Measurements from ENCODE around the gene LRFN4. TPM values are rescaled to one million over a fixed set of nuclear protein-coding genes. Genes with fewer than 3 reads are reported as not detected.

Gene LRFN4
- total and polyA plus RNA-seq, 10 of the 15 experiments (the other 5 are each of a cell fraction or from before 2014, with no cell fraction given), result 0.03 to 43.8 (median 4.9) TPM

GRCh38 chr11:66845143-66845875 lies 11.6 kb upstream of the LRFN4 start:
- FAIRE-seq, result no peak

More at GRCh38 chr11:66845143-66845875, 11.6 kb upstream of the LRFN4 start:
- ChIA-PET SMC1A (ENCODE audit: uncharacterized antibody, unreplicated experiment) (interaction anchor here (3.7 kb wide), 1 partner anchor 10 kb away, joined by 14 read pairs; no protein-coding TSS in a partner anchor), POLR2A (interaction anchor here (0.8 to 5.5 kb wide), 4 partner anchors 10 to 379 kb away, joined by 3 to 49 read pairs (median 4); partner anchors contain the start of genes PELI3 and RBM4B), CTCF (interaction anchor here (0.6 to 1.0 kb wide), 2 partner anchors 9 to 218 kb away, joined by 3 read pairs; no protein-coding TSS in a partner anchor), RAD21 (ENCODE audit: unreplicated experiment) (interaction anchor here (1.2 to 2.9 kb wide), 2 partner anchors 11 to 12 kb away, joined by 3 to 10 read pairs; no protein-coding TSS in a partner anchor)
- intact Hi-C loops (cut with micrococcal nuclease; ENCODE audit: unreplicated experiment) (no loop called here), in situ Hi-C loops (cut with MboI) (no loop called here)
- DNase-seq (ENCODE audit: low read depth, low spot score) (no peak), ATAC-seq (no peak)
- H4K20me1 ChIP-seq (ENCODE audit: control insufficient read depth, insufficient read depth), result no peaks in the 10 kb centered on the region
- H3K4me2 ChIP-seq (ENCODE audit: control insufficient read depth, insufficient read depth), result no peak overlapping the region
- peaks cover 16% of the 10 kb centered on the region for H3K4me1 ChIP-seq (ENCODE audit: control insufficient read depth, insufficient read depth, low read length)
- H3K36me3 ChIP-seq (ENCODE audit: control insufficient read depth in 2 of 2, insufficient read depth in 2 of 2, low read length in 1 of 2), result peaks cover 2 to 4% of the 10 kb centered on the region in 2 experiments; a peak in 2 of 4 replicates
- no peak overlapping the region for H3K27ac ChIP-seq (ENCODE audit: control insufficient read depth, insufficient read depth)
- H3K9me3 ChIP-seq (replicated peaks; ENCODE audit: control insufficient read depth, insufficient read depth, low read length), result no peaks in the 10 kb centered on the region
- no peaks in the 10 kb centered on the region for H3K27me3 ChIP-seq (replicated peaks in 1 of 2; ENCODE audit: control insufficient read depth in 2 of 2, insufficient read depth in 2 of 2, low read length in 1 of 2)
- WGBS (ENCODE audit: insufficient coverage, insufficient replicate concordance, low lambda C conversion rate, missing lambda C conversion rate), result over 99% methylated on average over 15 of the region's 15 CpGs
- H3K4me3 ChIP-seq, result no peak overlapping the region
- no peak overlapping the region for H2AFZ ChIP-seq (ENCODE audit: control insufficient read depth, low read depth, low read length)
- BruUV-seq (replicated peaks), result no TSS peak
- H3K79me2 ChIP-seq (ENCODE audit: control insufficient read depth, insufficient read depth, low read length), result peaks cover 37% of the 10 kb centered on the region
- H3K9ac ChIP-seq (ENCODE audit: control insufficient read depth, insufficient read depth, low read length), result no peak overlapping the region
- TF ChIP-seq ZNF687 (IDR thresholded peaks at IDR 0.05), result no peak
- TF ChIP-seq NKRF (conservative IDR thresholded peaks at IDR 0.05), result no peak
- no peak for TF ChIP-seq BCL11A (IDR thresholded peaks at IDR 0.05; ENCODE audit: low read depth, low read length)
- TF ChIP-seq, protein P1, sequence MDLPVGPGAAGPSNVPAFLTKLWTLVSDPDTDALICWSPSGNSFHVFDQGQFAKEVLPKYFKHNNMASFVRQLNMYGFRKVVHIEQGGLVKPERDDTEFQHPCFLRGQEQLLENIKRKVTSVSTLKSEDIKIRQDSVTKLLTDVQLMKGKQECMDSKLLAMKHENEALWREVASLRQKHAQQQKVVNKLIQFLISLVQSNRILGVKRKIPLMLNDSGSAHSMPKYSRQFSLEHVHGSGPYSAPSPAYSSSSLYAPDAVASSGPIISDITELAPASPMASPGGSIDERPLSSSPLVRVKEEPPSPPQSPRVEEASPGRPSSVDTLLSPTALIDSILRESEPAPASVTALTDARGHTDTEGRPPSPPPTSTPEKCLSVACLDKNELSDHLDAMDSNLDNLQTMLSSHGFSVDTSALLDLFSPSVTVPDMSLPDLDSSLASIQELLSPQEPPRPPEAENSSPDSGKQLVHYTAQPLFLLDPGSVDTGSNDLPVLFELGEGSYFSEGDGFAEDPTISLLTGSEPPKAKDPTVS (IDR thresholded peaks at IDR 0.05; ENCODE audit: low read depth, low read length), result no peak
- TF ChIP-seq REST (IDR thresholded peaks at IDR 0.05; ENCODE audit: low read depth, low read length), result no peak
